Measurements from ENCODE around the gene PPIL6. TPM values are rescaled to one million over a fixed set of nuclear protein-coding genes. Genes with fewer than 3 reads are reported as not detected.
A peak's percentile ranks its signal among the peaks of the same experiment; 100 is the strongest.

PPIL6 gene
- total and polyA plus RNA-seq, 2 donors (not counting 1 experiment from before 2014, with no cell fraction given): 0.85 to 1.8 TPM

DNA sequence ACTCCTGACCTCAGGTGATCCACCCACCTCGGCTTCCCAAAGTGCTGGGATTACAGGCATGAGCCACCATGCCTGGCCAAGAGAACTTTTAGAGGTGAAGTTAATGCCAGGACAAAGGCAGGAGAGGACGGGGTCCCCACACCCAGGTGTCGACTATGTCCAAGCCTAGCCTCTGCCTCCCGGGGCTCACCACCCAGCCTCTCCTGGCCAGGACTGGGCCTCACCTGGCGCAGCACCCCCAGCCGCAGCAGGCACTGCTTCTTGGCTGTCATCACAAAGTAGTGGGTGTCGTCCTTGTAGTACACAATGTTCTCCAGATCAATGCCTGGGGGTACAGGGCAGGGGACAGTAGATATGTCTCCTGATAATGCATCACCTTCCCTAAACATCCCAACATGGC lies 10.9 kb upstream of the PPIL6 start:
- Histone ChIP-seq H3K27ac (ENCODE audit: low read length in 2 of 2) (peak overlapping the region in 1 of 2 donors; percentile 98), H4K20me1 (ENCODE audit: control insufficient read depth, insufficient read depth, low read length, poor library complexity, severe bottlenecking) (peaks cover 9% of the 10 kb centered on the region), H3K27me3 (replicated peaks in 1 of 4; ENCODE audit: control extremely low read depth in 1 of 4, control insufficient read depth in 3 of 4, insufficient read depth in 4 of 4, low read length in 3 of 4) (no peaks in the 10 kb centered on the region), H3K9ac (ENCODE audit: low read length) (no peak overlapping the region), H3K4me2 (replicated peaks; ENCODE audit: low read depth, low read length, poor library complexity, severe bottlenecking) (peak overlapping the region; percentile 14), H2AFZ (ENCODE audit: insufficient read depth, low read depth, low read length, poor library complexity, severe bottlenecking) (no peak overlapping the region), H3K36me3 (replicated peaks in 1 of 2; ENCODE audit: control extremely low read depth in 1 of 2, control insufficient read depth in 1 of 2, extremely low read depth in 1 of 2, insufficient read depth in 2 of 2, low read length in 1 of 2) (peaks cover 0 to 38% of the 10 kb centered on the region in 2 experiments), H3K9me3 (ENCODE audit: control extremely low read depth in 1 of 3, control insufficient read depth in 2 of 3, insufficient read depth in 1 of 3, low read length in 2 of 3) (no peaks in the 10 kb centered on the region), H3K4me3 (ENCODE audit: control extremely low read depth in 1 of 5, extremely low read depth in 1 of 5, insufficient read depth in 1 of 5, low read depth in 2 of 5, low read length in 4 of 5) (no peak overlapping the region), H3K79me2 (ENCODE audit: control insufficient read depth, insufficient read depth, low read length) (peaks cover 43% of the 10 kb centered on the region), H3K4me1 (ENCODE audit: control insufficient read depth in 2 of 2, insufficient read depth in 2 of 2, low read length in 2 of 2) (peaks cover 73 to 80% of the 10 kb centered on the region in 2 donors)
- Mint-ChIP-seq H3K9me3 (ENCODE audit: insufficient read depth) (no peaks in the 10 kb centered on the region), H3K4me1 (peaks cover 80% of the 10 kb centered on the region), H3K27ac (peak overlapping the region; percentile 99), H3K4me3 (peak overlapping the region; percentile 37), H3K27me3 (no peaks in the 10 kb centered on the region)
- DNase-seq: peak; percentile 24
- ATAC-seq (ENCODE audit: low read depth): no peak
- WGBS (ENCODE audit: insufficient coverage): 100% methylated on average over 6 of the region's 7 CpGs
- ChIA-PET CTCF (interaction anchor here (0.6 to 6.4 kb wide), 3 partner anchors 11 to 69 kb away, joined by 4 to 55 read pairs (median 4); partner anchors contain the start of genes CD164, PPIL6 and SMPD2), POLR2A (interaction anchor here (3.7 to 5.5 kb wide), 2 partner anchors 7 to 10 kb away, joined by 21 to 26 read pairs; partner anchors contain the start of genes PPIL6 and SMPD2)
- TF ChIP-seq CTCF (IDR thresholded peaks at IDR 0.05) (no peak), EZH2 (IDR thresholded peaks at IDR 0.05; ENCODE audit: borderline replicate concordance, insufficient read depth, low read depth, low read length, poor library complexity, severe bottlenecking) (no peak)
- intact Hi-C loops (cut with micrococcal nuclease): loop anchor here (10.0 kb wide), 2 partner anchors 753 to 1423 kb away; partner anchors contain the start of gene AMD1

- peaks cover 9% of the 10 kb centered on the region for H4K20me1 ChIP-seq (ENCODE audit: control insufficient read depth, insufficient read depth, low read length, poor library complexity, severe bottlenecking)
- Mint-ChIP-seq H3K4me1 (peaks cover 78% of the 10 kb centered on the region), H3K27ac (peak overlapping the region; percentile 79), H3K27me3 (no peaks in the 10 kb centered on the region), H3K9me3 (ENCODE audit: insufficient read depth) (no peaks in the 10 kb centered on the region), H3K4me3 (peak overlapping the region; percentile 47)
- intact Hi-C loops (cut with micrococcal nuclease): loop anchor here (10.0 kb wide), 2 partner anchors 754 to 1424 kb away; partner anchors contain the start of gene AMD1
- H3K9me3 ChIP-seq (ENCODE audit: control extremely low read depth in 1 of 3, control insufficient read depth in 2 of 3, insufficient read depth in 1 of 3, low read length in 2 of 3): no peaks in the 10 kb centered on the region
- no peak overlapping the region for H3K4me3 ChIP-seq (ENCODE audit: control extremely low read depth in 1 of 5, extremely low read depth in 1 of 5, insufficient read depth in 1 of 5, low read depth in 2 of 5, low read length in 4 of 5)
- H3K27me3 ChIP-seq (replicated peaks in 1 of 4; ENCODE audit: control extremely low read depth in 1 of 4, control insufficient read depth in 3 of 4, insufficient read depth in 4 of 4, low read length in 3 of 4): no peaks in the 10 kb centered on the region
- DNase-seq (peak; percentile 44), ATAC-seq (ENCODE audit: low read depth) (no peak)
- no peak overlapping the region for H2AFZ ChIP-seq (ENCODE audit: insufficient read depth, low read depth, low read length, poor library complexity, severe bottlenecking)
- CTCF ChIA-PET: interaction anchor here (0.5 to 0.6 kb wide), 2 partner anchors 10 to 22 kb away, joined by 3 to 4 read pairs; no protein-coding TSS in a partner anchor
- H3K9ac ChIP-seq (ENCODE audit: low read length): no peak overlapping the region
- H3K79me2 ChIP-seq (ENCODE audit: control insufficient read depth, insufficient read depth, low read length): peaks cover 37% of the 10 kb centered on the region
- no peak for TF ChIP-seq CTCF (IDR thresholded peaks at IDR 0.05)
- TF ChIP-seq EZH2 (IDR thresholded peaks at IDR 0.05; ENCODE audit: borderline replicate concordance, insufficient read depth, low read depth, low read length, poor library complexity, severe bottlenecking): no peak
- WGBS (ENCODE audit: insufficient coverage): 90% methylated on average over 2 of the region's 3 CpGs
- H3K4me2 ChIP-seq (replicated peaks; ENCODE audit: low read depth, low read length, poor library complexity, severe bottlenecking): peak overlapping the region; percentile 65
- H3K27ac ChIP-seq (ENCODE audit: low read length in 2 of 2): peak overlapping the region in 1 of 2 donors; percentile 76
- POLR2A ChIA-PET: interaction anchor here (0.7 to 3.7 kb wide), 2 partner anchors 10 to 67 kb away, joined by 6 to 21 read pairs; partner anchors contain the start of genes PPIL6 and SMPD2
- H3K36me3 ChIP-seq (replicated peaks in 1 of 2; ENCODE audit: control extremely low read depth in 1 of 2, control insufficient read depth in 1 of 2, extremely low read depth in 1 of 2, insufficient read depth in 2 of 2, low read length in 1 of 2): peaks cover 0 to 43% of the 10 kb centered on the region in 2 experiments
- H3K4me1 ChIP-seq (ENCODE audit: control insufficient read depth in 2 of 2, insufficient read depth in 2 of 2, low read length in 2 of 2): peaks cover 70 to 74% of the 10 kb centered on the region in 2 donors
Measured at GRCh38 chr6:109450801-109451200, 10.4 kb upstream of the PPIL6 start.
